Islet precursor cell (in vitro differentiated cells): ENCODE measurements around the gene OSM.

Experiments
- DNase-seq: peaks from one replicate; pipeline ENCODE4 v3.0.0-alpha.2; 2018

Gene OSM

DNA sequence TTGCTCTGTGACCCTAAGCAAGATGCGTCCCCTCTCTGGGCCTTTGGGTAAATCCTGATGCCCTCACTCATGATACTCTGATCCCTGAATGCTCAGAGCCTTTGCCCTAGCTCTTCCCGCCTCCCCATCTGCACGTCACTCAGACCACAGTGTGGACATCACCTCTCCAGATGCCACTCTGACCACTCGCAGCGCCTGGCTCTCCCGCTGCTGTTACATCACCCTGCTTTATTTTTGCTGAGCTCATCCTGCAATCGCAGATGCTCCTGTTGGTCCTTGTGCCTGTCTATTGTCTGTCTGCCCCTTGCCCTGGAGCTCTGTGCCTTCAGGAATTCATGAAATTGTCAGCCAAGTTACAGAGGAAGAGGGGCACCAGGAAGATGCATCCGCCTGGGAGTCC is 5.5 kb downstream of the OSM start:
- peak; percentile 77 for DNase-seq

- DNase-seq: no peak
Measured at GRCh38 chr22:30260682-30261081, 6.0 kb downstream of the OSM start.

GRCh38 chr22:30260276-30260675 is 6.4 kb downstream of the OSM start:
- no peak for DNase-seq

DNA sequence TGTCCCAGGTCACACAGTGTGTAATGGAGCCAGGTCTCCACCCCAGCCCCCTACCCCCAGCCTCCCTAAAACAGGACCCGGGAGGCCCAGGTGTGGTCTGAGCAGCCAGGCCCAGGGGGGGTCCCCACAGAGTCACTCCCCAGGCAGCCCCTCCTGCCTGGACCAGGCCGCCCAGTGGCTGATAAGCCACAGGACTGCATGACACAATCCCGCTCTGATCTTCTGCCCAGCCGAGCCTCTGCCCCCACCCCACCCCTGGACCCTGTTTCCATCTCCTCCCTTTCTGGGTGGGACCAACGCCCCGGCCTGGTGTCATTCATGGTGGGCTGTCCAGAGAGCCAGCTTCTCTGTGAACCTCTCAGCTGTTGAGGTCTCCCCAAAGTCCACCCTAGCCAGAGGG is 12.3 kb downstream of the OSM start:
- no peak for DNase-seq

GRCh38 chr22:30253205-30253852 is 13.3 kb downstream of the OSM start:
- no peak for DNase-seq

DNA sequence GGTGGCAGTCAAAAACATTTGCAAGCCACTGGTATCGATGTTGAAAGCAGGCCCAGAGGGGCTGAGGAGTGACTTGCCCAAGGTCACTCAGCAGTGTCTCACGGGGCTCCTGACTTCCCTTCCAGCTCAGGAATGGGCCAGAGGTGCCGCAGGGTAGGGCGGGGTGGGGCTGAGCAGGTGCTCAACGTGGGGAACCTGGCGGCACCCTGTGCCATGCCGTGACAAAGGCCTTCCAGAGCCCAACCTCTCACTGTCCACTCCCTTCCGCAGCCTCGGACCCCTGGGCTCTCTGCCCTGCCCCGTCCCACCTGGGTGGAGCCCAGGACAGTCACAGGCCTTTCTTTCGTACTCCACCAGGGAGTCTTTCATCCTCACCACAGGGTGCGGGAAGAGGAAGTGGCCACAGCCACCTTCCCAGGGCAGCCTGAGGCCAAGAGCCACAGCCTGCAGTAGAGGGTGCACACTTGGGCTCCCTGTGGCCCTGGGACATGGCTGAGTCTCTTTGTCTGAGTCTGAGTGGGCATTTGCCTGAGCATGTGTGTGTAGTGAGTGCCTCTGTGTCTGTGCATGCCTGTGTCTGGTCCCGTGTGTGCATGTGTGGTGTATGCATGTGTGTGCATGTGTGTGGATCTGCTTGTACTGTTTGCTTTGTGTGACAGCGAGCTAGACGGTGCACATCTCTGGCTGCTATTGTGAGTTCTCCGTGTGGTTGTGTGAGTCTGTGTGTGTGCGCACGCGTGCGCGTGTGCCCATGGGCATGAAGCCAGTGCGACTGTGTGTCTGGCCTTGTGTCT is 14.0 kb downstream of the OSM start:
- DNase-seq: no peak

DNA sequence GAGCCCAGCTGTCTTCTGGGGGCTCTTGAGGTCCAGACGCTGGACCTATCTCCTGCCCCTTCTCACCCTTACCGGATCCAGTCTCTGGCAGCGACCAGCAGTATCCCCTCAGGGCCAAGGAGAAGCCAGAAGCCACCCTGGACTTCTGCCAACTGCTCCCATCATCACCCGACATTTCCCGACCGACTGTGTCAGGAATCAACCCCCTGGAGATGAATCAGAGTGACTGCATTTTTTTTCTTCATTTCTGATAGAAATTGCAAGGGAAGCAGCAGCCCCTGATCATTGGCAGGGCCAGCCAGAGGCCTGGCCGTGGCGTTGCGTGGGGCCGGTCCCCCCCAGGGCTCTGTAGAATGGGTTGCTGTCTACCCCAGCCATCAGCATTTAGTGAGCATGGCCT is 14.9 kb downstream of the OSM start:
- no peak for DNase-seq

- no peak for DNase-seq
Measured at GRCh38 chr22:30250661-30251267, 15.9 kb downstream of the OSM start.

DNA sequence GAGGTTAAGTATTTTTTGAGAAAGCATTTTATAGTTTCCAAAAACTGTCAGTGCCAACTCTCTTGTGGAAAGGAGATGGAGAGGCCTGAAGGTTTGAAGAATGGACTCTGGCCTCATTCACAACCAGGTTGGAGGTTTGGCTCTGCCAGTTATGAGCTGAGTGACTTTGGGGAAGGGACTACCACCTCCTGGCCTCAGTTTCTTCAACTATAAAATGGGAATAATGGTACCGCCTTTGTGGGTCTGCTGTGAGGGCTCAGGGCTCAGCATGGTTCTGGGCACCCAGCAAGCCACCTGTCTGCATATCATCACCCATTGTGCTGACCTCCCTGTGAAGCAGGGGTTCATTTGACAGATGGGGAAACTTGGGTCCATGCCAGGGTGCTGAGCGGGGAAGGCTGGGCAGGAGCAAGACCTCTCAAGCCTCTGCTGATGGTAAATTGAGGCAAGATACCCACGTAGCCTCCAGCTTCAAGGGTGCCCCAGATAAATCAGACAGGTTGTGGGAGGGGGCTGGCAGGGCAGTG is 16.5 kb downstream of the OSM start:
- DNase-seq: no peak

- DNase-seq: no peak
Measured at GRCh38 chr22:30249049-30250038, 17.3 kb downstream of the OSM start.

GRCh38 chr22:30248484-30248883 is 18.2 kb downstream of the OSM start:
- no peak for DNase-seq

- DNase-seq: no peak
Measured at GRCh38 chr22:30247974-30248373, 18.7 kb downstream of the OSM start.

DNA sequence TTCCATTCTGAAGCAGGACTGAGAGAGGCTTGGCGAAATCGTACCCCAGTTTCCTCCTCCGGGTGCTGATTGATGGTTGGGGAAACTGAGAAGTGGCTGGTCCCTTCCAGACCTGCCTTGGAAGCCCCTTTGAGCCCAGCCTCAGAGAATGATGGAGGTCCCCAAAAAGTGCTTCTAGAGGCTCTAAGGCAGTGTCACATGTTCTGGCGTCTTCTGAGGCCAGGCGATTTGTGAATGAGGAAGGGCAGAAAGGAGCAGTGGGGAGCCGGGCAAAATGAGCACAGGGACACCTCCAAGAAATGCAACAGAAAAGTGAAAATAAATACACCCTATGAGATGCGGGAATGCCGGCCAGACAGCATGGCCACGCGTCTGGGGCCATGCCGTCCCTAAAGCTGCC is 19.1 kb downstream of the OSM start:
- no peak for DNase-seq

DNA sequence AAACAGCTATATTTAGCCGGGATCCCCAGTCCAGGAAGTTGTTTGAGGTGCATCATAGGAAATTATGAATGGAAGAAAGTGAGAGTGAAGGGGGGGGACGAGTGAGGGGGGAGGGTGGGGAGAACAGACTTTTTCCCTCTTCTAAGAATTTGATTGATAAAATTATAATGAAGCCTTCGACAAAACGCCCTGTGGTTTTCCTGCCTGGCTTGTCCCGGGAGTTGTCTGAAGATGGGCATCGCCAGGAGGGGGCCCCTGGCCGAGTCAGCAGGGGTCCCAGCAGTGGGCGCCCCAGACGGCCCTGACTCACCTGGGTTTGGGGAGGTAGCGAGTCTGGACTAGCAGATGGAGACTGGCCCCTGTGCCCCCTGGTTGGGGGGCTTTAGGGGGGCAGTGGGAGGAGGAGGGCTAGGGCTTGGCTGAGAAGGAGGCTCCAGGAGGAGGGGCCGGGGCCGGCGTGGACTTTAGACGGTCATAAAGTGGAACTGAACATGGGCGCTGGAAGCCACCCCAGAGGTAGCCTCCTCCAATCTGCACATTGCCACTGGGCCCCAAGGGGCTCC is 19.8 kb downstream of the OSM start:
- DNase-seq: no peak

GRCh38 chr22:30245985-30246813 is 20.5 kb downstream of the OSM start, which contains the start of gene LIF:
TSS of gene LIF (minus strand) at chr22:30246759. CDS start at chr22:30246695, 64 bp downstream.
- DNase-seq: no peak

GRCh38 chr22:30245181-30245984 is 21.3 kb downstream of the OSM start:
- DNase-seq: no peak

DNA sequence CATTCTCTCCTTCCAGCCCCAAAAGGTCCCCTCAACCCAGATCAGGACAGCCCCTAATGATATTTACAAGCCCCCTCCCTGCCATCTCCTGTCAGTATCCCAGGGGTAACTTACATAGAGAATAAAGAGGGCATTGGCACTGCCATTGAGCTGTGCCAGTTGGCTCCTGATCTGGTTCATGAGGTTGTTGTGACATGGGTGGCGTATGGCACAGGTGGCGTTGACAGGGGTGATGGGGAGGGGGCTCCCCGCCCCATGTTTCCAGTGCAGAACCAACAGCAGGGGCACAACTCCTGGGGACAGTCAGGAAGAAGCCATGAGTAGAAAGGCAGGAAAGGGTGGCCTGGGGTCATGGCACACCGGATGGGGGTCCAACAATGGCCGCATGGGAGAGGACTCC is 22.0 kb downstream of the OSM start:
- DNase-seq: no peak

- DNase-seq: no peak
Measured at GRCh38 chr22:30244066-30244465, 22.6 kb downstream of the OSM start.

GRCh38 chr22:30243661-30244060 is 23.0 kb downstream of the OSM start:
- DNase-seq: no peak

DNA sequence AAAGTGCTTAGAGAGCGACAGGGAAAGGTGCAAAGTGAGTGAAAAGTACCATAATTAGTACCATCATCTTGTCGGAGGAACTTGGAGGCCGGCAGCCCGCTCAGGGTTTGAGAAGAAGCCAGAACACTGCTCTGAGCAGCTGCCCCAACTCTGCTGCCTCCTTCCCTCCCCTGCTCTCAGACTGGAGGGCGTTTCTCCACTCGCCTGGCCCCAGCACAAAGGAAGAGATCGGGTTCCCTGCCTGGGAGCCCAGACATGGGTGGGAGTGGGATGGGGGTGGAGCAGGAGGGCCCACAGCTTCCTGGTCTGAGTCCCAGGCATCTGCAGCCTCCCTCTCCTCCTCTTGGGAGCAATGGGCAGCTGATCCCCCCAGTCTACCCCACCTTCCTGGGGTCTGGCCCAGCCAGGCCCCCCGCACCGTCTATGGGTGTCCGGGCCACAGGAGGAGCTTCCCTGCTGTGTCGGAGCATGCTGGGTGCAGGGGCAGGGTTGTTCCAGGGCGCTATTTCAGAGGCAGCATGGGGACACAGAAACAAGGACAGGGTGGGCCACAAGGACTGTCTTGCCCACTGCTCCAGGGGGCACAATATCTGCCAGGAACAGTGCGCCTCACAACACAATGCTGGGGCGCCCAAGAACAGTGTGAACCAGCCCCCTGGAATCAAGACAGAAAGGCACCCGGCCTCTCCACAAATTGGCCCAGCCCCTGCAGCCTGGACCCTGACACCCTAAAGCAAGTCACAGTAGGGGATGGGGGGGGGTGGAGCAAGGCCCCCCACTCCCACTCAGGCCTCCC is 24.9 kb downstream of the OSM start:
- DNase-seq: no peak
